GM19025 (cell line): ENCODE data around the gene SNCA.

Experiments
- ATAC-seq: cut with Tn5 transposase; IDR thresholded peaks from one replicate; pipeline ENCODE4 v1.9.1; 2021; ENCODE audit warnings: mild to moderate bottlenecking, low read depth, moderate library complexity; ENCODE audit not compliant: unreplicated experiment

The SNCA gene

DNA sequence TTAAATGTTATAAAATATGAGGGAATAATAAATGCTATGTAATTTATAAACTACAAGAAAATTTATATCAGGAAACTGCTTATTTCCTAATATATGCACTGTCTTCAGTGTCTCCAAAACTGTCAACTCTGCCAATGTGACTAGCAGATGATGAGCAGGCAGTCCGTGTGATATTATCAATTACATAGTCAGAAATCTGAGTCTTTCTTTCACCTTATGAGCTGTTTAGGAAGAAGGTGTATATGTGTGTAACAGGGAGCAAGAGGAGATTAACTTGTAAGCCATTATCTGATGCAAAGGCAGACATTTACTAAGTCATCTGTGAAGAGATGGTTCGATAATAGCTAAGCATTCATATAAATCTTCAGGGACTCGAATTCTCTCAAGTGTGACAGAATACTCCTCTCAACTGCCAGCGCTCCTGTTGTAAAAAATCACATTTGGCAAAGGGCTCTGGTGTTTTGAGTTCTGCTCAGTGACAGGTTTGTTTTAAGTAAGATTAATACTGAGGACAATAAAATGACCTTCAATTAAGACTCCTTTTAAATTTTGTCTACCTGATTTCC lies 79.7 kb downstream of the SNCA start:
- no peak for ATAC-seq

- no peak for ATAC-seq
Measured at GRCh38 chr4:89755220-89755619, 81.7 kb downstream of the SNCA start.

DNA sequence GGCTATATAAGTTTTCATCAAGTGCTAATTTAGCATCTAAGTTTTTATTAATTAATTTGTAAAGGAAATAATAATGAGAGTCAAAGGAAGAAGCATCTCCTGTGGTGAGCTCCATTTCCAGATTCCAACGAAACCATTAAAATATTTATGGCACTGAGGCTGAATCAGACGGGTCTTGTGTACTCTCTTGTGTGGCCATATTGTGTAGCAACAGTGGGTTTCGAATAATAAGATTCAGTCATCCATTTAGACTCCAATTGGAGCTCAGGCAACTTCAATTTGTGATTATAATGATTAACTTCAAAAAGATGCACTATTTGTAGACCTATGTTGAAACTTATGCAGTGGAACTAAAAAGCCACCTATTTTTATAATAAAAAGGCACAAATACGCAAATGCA lies 82.4 kb downstream of the SNCA start:
- no peak for ATAC-seq

DNA sequence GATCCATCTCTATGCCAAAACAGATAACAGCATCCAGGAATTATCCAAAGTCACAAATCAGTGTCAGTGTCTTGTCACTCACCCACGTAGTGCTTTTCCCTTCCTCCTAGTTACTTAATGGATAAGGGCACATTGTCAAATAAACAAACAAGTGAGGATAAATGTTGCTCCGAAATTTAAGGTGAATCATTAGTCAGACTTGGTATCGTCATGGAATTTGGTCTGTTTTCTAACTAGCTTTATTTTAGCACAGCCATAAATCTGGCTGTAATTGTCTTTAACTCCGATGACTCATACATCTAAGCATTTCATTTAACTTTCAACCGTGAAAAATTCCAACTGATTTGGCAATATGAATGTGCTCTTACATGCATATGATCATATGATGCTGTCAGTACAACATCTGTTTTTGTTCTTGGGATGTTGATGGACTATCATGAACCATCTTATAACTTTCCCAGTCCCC lies 83.3 kb downstream of the SNCA start:
- ATAC-seq = no peak

GRCh38 chr4:89752932-89753598 lies 83.9 kb downstream of the SNCA start:
- no peak for ATAC-seq

GRCh38 chr4:89751416-89751815 lies 85.5 kb downstream of the SNCA start:
- no peak for ATAC-seq

DNA sequence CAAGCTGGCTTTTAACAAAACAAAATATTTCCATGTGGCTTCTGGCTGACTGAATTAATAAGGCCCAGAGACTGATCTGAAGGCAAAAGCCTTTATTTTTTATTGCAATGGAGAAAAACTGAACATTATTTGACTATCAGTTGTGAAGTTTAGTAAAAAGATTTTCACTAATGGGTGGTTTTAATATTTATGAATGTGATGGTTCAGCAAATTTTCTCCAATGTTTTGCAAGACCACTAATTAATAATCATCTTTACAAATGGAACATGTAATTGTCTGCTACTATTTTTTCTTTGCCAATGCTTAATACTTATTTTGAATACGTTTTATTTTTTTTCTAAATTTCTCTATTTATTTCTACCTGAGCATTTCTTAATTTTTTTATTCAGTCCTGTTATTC lies 90.6 kb downstream of the SNCA start:
- no peak for ATAC-seq

- ATAC-seq = no peak
Measured at GRCh38 chr4:89745708-89746107, 91.3 kb downstream of the SNCA start.

DNA sequence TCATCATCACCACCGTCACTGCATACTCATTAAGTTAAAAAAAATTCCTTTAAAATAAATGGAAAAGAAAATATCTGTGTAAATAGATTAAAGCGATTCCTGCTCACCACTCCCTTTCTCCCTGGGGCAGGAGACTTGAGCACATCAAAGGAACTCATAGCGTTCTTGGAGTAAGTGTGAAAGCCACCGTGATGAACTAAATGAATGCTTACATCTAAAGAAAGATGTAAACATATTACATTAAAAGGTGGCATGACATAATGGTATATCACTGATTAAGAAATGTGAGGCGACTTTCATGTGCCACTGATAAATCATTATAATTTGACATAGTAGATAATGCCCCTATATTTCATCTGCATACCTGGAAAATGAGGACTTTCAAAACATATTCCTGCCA lies 92.0 kb downstream of the SNCA start:
- ATAC-seq = no peak

GRCh38 chr4:89741768-89742167 lies 95.2 kb downstream of the SNCA start:
- no peak for ATAC-seq

DNA sequence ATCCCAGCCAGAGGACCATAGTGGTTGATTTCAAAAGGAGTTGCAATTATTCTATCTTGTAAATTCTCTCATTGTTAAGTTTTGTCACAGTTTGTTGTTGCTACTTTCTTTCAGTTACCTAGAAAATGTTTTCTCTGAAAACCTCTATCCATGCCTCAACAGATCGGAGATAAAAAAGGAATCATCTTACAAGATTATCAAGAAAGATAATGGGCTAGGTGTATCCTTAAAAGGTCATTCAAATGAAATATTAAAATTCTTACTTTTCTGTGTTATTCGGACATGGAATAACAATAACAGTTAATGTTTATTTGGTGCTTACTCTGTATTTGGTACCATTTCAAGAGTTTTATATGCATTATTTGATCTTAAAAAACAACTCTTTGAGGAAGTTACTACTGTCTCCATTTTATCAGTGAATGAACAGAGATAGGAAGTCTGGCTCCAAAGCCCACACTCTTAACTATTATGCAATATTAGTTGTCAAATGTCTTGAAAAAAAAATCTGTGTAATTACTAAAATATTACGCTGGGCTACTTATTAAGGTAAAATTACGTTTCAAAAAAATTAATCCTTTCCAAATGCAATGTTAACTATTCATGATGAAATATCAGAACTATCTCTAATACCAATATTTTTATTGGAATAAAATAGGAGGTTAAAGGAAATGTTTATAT lies 97.5 kb downstream of the SNCA start:
- ATAC-seq = no peak

DNA sequence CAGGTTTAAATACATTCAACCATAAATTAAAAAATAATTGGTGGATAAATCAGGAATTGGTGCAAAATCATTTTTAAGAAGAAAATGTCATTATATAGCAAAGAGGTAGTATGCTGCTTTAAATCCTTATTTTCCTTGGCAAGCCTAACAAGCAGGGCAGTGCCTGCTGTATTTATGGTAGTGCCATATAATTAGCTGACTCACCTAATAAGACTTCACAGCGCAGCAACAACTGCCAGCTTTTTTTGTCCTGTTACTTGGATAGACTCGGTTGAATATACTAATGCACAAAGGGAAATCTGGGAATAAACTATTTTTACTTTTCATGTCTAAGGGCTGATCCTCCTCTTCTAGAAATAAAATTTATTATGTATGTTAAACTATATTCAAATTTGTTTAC lies 99.1 kb downstream of the SNCA start:
- ATAC-seq = no peak

GRCh38 chr4:89733946-89734345 lies 103.0 kb downstream of the SNCA start:
- no peak for ATAC-seq

GRCh38 chr4:89727238-89727637 lies 109.7 kb downstream of the SNCA start:
- ATAC-seq = no peak

DNA sequence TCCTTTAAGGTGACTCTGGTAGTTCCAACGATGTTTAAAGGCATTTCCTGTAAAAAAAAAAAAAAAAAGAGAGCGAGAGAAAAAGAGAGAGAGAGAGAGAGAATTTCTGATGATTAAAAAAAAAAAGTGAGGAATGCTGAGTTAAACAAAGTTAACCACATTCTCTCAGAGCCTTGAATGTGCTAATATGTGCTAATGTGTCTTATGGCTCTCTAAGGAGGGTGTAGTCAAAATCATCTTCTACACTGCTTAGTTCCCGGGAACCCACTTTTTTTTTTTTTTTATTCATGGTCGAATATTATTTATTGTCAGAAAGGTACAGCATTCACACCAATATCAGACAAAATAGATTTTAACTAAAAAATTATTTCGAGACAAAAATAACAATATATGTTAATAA lies 111.7 kb downstream of the SNCA start:
- ATAC-seq = no peak

DNA sequence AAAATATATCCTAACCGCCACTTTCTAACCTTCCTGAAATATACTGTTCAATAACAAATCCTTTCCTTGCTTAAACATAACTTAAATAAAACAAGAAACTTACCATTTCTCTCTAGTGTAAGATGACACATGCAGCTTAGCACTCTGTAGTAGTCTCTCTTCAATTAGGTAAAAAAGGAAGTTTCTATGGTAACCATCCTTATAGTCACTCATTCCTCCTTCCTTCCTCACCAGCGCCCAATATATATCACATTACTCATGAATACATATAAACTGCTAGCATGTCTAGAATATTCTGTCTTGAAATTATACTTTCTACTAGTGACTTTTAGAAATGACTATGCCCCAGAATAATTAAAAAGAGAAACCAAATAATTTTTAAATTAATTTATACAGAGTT lies 112.2 kb downstream of the SNCA start:
- ATAC-seq = no peak

DNA sequence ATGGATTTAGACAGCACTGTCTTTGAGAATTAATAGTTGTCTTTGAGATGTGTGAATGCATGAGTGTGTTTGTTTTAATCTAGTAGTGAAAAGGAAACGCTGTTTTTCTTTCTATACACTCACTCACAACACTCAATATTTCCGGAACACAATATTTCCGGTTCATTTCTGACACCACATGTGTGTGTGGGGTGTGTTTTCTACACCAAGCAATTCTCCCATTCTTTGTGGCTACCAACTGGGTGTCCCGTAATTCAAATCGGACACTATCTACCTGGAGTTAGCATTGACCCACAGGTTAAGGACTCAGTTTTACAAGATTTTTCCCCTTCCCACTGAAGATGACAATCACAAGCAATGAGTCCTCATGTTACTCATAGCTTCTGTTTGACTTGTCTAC lies 113.9 kb downstream of the SNCA start:
- no peak for ATAC-seq

DNA sequence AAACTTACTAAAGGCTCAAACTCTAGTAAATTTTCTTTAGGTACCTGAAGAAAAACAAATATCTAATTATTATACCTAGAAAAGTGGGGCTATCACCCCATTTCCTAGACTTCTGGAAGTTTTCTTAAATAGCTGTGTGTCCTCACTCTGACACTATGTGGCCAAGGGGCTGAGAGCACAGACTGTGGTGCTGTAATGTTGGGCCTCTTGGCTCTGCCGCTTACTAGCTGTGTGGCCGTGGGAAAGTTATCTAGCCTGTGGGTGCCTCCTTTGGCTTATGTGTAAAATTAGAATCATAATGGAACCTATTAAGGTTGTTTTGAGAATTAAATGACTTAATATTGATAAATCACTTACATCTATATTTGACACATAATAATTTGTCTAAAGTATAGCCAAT lies 114.4 kb downstream of the SNCA start:
- no peak for ATAC-seq

DNA sequence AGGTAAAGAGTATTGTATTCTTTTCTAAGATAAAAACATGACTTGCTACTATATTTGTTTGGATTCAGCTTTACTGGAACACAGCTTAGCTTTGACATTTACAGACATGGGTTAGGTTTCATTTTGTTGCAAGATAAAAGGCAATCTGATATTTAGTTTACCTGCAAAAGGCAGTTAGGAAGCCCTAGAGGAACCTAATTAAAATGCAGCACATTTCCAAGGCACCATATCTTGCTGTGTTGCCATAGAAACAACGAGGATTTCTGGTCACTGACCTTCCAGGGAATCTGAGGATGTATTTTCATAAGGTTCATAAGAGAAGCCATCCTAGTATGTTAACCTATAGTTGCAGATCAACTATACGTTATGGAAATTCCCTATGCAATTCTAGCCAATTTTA lies 116.0 kb downstream of the SNCA start:
- ATAC-seq = no peak

GRCh38 chr4:89719536-89720090 lies 117.3 kb downstream of the SNCA start:
- no peak for ATAC-seq

- no peak for ATAC-seq
Measured at GRCh38 chr4:89716893-89717292, 120.1 kb downstream of the SNCA start.

DNA sequence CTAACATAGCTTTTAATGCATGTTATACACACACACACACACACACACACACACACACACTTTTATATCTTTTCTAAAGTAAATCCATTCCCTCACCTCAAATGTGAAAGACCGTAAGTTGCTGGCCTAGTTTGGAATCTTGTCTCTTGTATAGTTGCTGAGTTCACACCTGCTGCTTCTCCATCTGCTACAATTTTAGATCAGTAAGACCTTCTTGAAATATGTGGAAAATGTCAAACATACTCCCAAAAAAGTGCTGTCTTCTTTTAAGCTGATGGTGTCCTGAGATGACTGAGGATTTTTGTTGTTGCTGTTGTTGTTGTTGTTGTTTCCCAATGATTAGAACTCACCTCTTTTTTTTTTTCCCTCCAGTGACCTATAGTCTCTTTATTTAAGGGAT lies 121.3 kb downstream of the SNCA start:
- no peak for ATAC-seq
